ENCODE measurements around the gene TXNDC11.

The TXNDC11 gene

GRCh38 chr16:11668623-11669379, 73.9 kb downstream of the TXNDC11 start:
- TF ChIP-seq CTCF (conservative IDR thresholded peaks at IDR 0.05; ENCODE audit: low read depth, low read length) = no peak
- DNase-seq (ENCODE audit: low read depth) = no peak
- peak overlapping the region; percentile 67 for H3K4me3 ChIP-seq (ENCODE audit: low read length)

GRCh38 chr16:11667824-11668622, 74.6 kb downstream of the TXNDC11 start, which contains the start of gene SNN:
SNN (plus strand) TSS chr16:11668455; CDS start chr16:11676060, 7,605 bp downstream.
- H3K4me3 ChIP-seq (ENCODE audit: low read length) = peak within 1 kb of the TSS; percentile 67
- no peak for TF ChIP-seq CTCF (conservative IDR thresholded peaks at IDR 0.05; ENCODE audit: low read depth, low read length)
- no peak for DNase-seq (ENCODE audit: low read depth)

GRCh38 chr16:11667221-11667823, 75.3 kb downstream of the TXNDC11 start:
- no peak overlapping the region for H3K4me3 ChIP-seq (ENCODE audit: low read length)
- DNase-seq (ENCODE audit: low read depth) = no peak
- no peak for TF ChIP-seq CTCF (conservative IDR thresholded peaks at IDR 0.05; ENCODE audit: low read depth, low read length)

- DNase-seq (ENCODE audit: low read depth) = no peak
- TF ChIP-seq CTCF (conservative IDR thresholded peaks at IDR 0.05; ENCODE audit: low read depth, low read length) = no peak
- H3K4me3 ChIP-seq (ENCODE audit: low read length) = no peak overlapping the region
Observed at GRCh38 chr16:11666103-11667055, 76.3 kb downstream of the TXNDC11 start.

GRCh38 chr16:11665071-11665491, 77.6 kb downstream of the TXNDC11 start:
- no peak for DNase-seq (ENCODE audit: low read depth)
- TF ChIP-seq CTCF (conservative IDR thresholded peaks at IDR 0.05; ENCODE audit: low read depth, low read length) = no peak
- no peak overlapping the region for H3K4me3 ChIP-seq (ENCODE audit: low read length)

GRCh38 chr16:11662582-11662981, 80.1 kb downstream of the TXNDC11 start:
- no peak overlapping the region for H3K4me3 ChIP-seq (ENCODE audit: low read length)
- DNase-seq (ENCODE audit: low read depth) = no peak
- no peak for TF ChIP-seq CTCF (conservative IDR thresholded peaks at IDR 0.05; ENCODE audit: low read depth, low read length)
